ENCODE results near the gene USP53. TPM values are rescaled to one million over a fixed set of nuclear protein-coding genes. Genes with fewer than 3 reads are reported as not detected.
A peak's percentile ranks its signal among the peaks of the same experiment; 100 is the strongest.

USP53 gene
- total and polyA plus RNA-seq, 9 of the 15 experiments (the other 6 are each of a cell fraction or from before 2014, with no cell fraction given) = 2.9 to 9.6 (median 8.3) TPM

GRCh38 chr4:119212234-119212963 is at the start of gene USP53 (continued):
- peak; percentile 73; the same call in 1 of the 2 replicates for TF ChIP-seq ZBED1 (IDR thresholded peaks at IDR 0.05)
- no peak for TF ChIP-seq PTBP1 (IDR thresholded peaks at IDR 0.05; ENCODE audit: low read depth, low read length)
- peak; percentile 64 for TF ChIP-seq EP400 (IDR thresholded peaks at IDR 0.05)
- TF ChIP-seq ATF4 (CRISPR knock-in tag; IDR thresholded peaks at IDR 0.05) = no peak
- TF ChIP-seq, protein P1, sequence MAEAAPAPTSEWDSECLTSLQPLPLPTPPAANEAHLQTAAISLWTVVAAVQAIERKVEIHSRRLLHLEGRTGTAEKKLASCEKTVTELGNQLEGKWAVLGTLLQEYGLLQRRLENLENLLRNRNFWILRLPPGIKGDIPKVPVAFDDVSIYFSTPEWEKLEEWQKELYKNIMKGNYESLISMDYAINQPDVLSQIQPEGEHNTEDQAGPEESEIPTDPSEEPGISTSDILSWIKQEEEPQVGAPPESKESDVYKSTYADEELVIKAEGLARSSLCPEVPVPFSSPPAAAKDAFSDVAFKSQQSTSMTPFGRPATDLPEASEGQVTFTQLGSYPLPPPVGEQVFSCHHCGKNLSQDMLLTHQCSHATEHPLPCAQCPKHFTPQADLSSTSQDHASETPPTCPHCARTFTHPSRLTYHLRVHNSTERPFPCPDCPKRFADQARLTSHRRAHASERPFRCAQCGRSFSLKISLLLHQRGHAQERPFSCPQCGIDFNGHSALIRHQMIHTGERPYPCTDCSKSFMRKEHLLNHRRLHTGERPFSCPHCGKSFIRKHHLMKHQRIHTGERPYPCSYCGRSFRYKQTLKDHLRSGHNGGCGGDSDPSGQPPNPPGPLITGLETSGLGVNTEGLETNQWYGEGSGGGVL (CRISPR knock-in tag; IDR thresholded peaks at IDR 0.05) = no peak
- no peak for TF ChIP-seq PPARD (CRISPR knock-in tag; IDR thresholded peaks at IDR 0.05)
- TF ChIP-seq ZKSCAN1 (IDR thresholded peaks at IDR 0.05; ENCODE audit: low read depth, low read length) = no peak; the same call in 1 of the 2 replicates
- TF ChIP-seq HSF4 (CRISPR knock-in tag; IDR thresholded peaks at IDR 0.05; ENCODE audit: borderline replicate concordance) = no peak
- TF ChIP-seq TCF3 (CRISPR knock-in tag; IDR thresholded peaks at IDR 0.05) = no peak
- TF ChIP-seq, protein P2, sequence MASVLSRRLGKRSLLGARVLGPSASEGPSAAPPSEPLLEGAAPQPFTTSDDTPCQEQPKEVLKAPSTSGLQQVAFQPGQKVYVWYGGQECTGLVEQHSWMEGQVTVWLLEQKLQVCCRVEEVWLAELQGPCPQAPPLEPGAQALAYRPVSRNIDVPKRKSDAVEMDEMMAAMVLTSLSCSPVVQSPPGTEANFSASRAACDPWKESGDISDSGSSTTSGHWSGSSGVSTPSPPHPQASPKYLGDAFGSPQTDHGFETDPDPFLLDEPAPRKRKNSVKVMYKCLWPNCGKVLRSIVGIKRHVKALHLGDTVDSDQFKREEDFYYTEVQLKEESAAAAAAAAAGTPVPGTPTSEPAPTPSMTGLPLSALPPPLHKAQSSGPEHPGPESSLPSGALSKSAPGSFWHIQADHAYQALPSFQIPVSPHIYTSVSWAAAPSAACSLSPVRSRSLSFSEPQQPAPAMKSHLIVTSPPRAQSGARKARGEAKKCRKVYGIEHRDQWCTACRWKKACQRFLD (CRISPR knock-in tag; IDR thresholded peaks at IDR 0.05) = no peak
- peak; percentile 95 for TF ChIP-seq ZFX (CRISPR knock-in tag; IDR thresholded peaks at IDR 0.05)
- TF ChIP-seq CSDE1 (IDR thresholded peaks at IDR 0.05) = no peak
- no peak for TF ChIP-seq GMEB1 (CRISPR knock-in tag; IDR thresholded peaks at IDR 0.05)
- TF ChIP-seq POLR2AphosphoS2 (IDR thresholded peaks at IDR 0.05; ENCODE audit: low read length) = no peak
- TF ChIP-seq YY1 (IDR thresholded peaks at IDR 0.05; ENCODE audit: borderline replicate concordance in 1 of 3, control insufficient read depth in 1 of 3, extremely low read depth in 1 of 3, insufficient read depth in 3 of 3, insufficient read length in 1 of 3, insufficient replicate concordance in 2 of 3, low read depth in 1 of 3, low read length in 2 of 3) = peak in 1 of 3 experiments; percentile 48
- TF ChIP-seq CBX1 (IDR thresholded peaks at IDR 0.05; ENCODE audit: low read depth) = no peak; the same call in 1 of the 2 replicates
- TF ChIP-seq MTA3 (IDR thresholded peaks at IDR 0.05; ENCODE audit: borderline replicate concordance) = 0 out of 2 replicates have a peak, but pooled peaks have one; percentile 29
- TF ChIP-seq NUFIP1 (IDR thresholded peaks at IDR 0.05; ENCODE audit: partially characterized antibody) = no peak
- TF ChIP-seq STAT5A (IDR thresholded peaks at IDR 0.05; ENCODE audit: borderline replicate concordance, low read length) = no peak
- no peak for TF ChIP-seq ZNF583 (CRISPR knock-in tag; IDR thresholded peaks at IDR 0.05)
- no peak for TF ChIP-seq HEY1 (CRISPR knock-in tag; IDR thresholded peaks at IDR 0.05; ENCODE audit: borderline replicate concordance)
- TF ChIP-seq ZNF217 (CRISPR knock-in tag; IDR thresholded peaks at IDR 0.05) = no peak
